Measurements from ENCODE around the gene MAP7D1.
A peak's percentile ranks its signal among the peaks of the same experiment; 100 is the strongest.

Gene MAP7D1

DNA sequence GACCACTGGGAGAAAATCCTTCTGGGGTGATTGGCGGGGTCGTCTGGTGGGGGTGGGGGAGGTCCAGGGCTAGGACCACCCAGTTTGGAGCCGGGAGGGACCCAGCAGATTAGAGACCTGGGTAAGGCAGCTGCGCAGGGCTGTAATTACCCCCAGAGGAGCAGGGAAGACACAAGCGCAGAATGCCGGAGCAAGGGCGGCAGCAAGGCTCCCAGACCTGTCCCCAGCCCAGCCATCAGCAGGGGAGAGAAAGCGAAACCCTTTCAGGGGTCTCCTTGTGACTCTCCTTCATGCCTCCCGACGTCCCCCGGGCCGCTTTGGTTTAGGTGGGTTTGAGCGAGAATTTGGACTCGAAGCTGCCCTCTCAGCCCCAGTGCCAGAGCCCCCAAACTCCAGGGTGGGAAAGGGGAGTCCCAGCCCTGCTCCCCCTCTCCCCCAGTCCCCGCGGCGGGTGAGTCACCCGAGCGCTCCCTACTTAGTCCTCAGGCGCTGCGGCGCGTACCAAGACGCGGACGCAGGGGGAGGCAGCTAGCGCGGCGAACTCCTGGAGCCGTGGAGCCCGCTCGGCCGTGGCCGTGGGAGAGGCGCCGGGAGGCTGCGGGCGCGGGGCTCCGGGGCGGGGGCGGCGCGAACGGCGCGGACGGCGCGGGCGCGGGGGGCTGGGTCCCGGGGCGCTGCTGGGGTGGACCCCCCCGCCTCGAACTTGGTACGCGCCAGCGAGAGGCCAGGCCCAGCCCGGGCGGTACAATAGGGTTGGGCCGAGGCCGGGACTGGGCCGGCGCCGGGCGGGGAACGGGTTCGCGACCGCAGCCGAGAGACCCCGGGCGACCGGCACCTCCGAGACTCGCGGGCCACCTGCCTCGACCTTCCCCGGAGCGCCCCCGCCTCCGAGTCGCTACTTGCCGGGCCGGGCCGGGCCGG lies at the start of gene MAP7D1:
TSS of gene MAP7D1 (plus strand) at position 753 of the 921 bp plus-strand sequence. CDS start 258 bp downstream, outside the sequence.
- Mint-ChIP-seq H3K9me3 (ENCODE audit: low read depth) (no peaks in the 10 kb centered on the region), H3K36me3 (peaks cover 4% of the 10 kb centered on the region), H3K27me3 (no peaks in the 10 kb centered on the region), H3K4me3 (peak within 1 kb of the TSS; percentile 93), H3K4me1 (ENCODE audit: low read depth) (peaks cover 67% of the 10 kb centered on the region), H3K27ac (peak within 1 kb of the TSS; percentile 96)

DNA sequence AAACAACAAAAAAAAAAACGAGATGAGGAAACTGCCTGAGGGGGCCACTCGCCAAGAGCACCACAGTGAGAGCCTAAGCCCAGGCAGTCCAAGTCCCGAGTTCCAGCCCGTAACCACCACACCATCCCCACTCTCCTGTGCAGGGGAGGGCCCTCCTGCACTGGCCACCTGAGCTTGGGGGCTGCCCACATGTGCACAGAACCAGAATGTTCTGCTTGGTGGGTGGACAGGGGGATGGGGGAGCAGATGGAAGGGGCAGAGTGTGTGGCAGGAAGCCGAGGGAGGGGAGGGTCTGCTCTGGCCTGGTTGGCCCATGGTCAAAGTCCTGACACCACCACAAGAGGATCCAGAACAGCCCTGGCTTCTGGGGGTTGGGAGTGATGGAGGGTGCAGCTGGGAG lies 49.7 kb upstream of the MAP7D1 start:
- H3K4me1 Mint-ChIP-seq (ENCODE audit: low read depth) = peaks cover 30% of the 10 kb centered on the region
- H3K27me3 Mint-ChIP-seq = no peaks in the 10 kb centered on the region
- no peak overlapping the region for H3K27ac Mint-ChIP-seq
- H3K36me3 Mint-ChIP-seq = no peaks in the 10 kb centered on the region
- no peak overlapping the region for H3K4me3 Mint-ChIP-seq
- no peaks in the 10 kb centered on the region for H3K9me3 Mint-ChIP-seq (ENCODE audit: low read depth)

GRCh38 chr1:36107394-36107793 lies 48.6 kb upstream of the MAP7D1 start:
- no peaks in the 10 kb centered on the region for H3K36me3 Mint-ChIP-seq
- no peaks in the 10 kb centered on the region for H3K9me3 Mint-ChIP-seq (ENCODE audit: low read depth)
- peaks cover 35% of the 10 kb centered on the region for H3K4me1 Mint-ChIP-seq (ENCODE audit: low read depth)
- no peaks in the 10 kb centered on the region for H3K27me3 Mint-ChIP-seq
- no peak overlapping the region for H3K27ac Mint-ChIP-seq
- H3K4me3 Mint-ChIP-seq = no peak overlapping the region

GRCh38 chr1:36108314-36108713 lies 47.6 kb upstream of the MAP7D1 start:
- Mint-ChIP-seq H3K9me3 (ENCODE audit: low read depth) (no peaks in the 10 kb centered on the region), H3K36me3 (no peaks in the 10 kb centered on the region), H3K27me3 (no peaks in the 10 kb centered on the region), H3K27ac (no peak overlapping the region), H3K4me1 (ENCODE audit: low read depth) (peaks cover 35% of the 10 kb centered on the region), H3K4me3 (peak overlapping the region; percentile 32)

DNA sequence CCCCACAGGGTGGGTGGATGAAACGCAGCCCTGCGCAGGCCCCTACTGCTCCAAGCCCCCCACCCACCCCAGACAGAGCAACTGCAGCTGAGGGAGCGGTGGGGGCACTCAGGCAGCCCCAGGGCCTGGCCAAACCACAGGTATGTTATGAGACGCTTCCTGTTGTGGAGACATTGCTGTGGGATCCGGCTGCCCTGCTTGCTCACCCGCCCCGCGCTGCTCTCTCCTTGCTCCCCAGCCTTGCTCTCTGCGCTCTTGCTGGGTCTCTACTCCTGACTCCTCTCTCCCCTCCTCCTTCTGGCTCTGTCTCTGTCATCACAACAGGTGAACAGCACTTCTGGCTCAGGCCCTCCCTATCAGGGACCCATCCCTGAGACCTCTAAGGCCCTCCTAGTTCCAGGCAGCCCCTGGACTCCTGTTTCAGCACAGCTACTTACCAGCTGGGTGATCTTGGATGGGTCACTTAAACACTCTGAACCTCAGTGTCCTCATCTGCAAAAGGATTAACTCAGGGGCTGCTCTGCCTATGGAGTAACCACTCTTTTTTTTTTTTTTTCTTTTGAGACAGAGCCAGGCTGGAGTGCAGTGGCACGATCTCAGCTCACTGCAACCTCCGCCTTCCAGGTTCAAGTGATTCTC lies 46.8 kb upstream of the MAP7D1 start:
- Mint-ChIP-seq H3K27ac (peak overlapping the region; percentile 91), H3K36me3 (no peaks in the 10 kb centered on the region), H3K27me3 (no peaks in the 10 kb centered on the region), H3K4me1 (ENCODE audit: low read depth) (peaks cover 35% of the 10 kb centered on the region), H3K4me3 (peak overlapping the region; percentile 69), H3K9me3 (ENCODE audit: low read depth) (no peaks in the 10 kb centered on the region)

- peak overlapping the region; percentile 17 for H3K4me3 Mint-ChIP-seq
- H3K4me1 Mint-ChIP-seq (ENCODE audit: low read depth) = peaks cover 35% of the 10 kb centered on the region
- H3K27me3 Mint-ChIP-seq = no peaks in the 10 kb centered on the region
- H3K9me3 Mint-ChIP-seq (ENCODE audit: low read depth) = no peaks in the 10 kb centered on the region
- H3K36me3 Mint-ChIP-seq = no peaks in the 10 kb centered on the region
- no peak overlapping the region for H3K27ac Mint-ChIP-seq
These were observed 44.8 kb upstream of the MAP7D1 start for GRCh38 chr1:36111151-36111550.

GRCh38 chr1:36112823-36113222 lies 43.1 kb upstream of the MAP7D1 start:
- Mint-ChIP-seq H3K4me1 (ENCODE audit: low read depth) (peaks cover 33% of the 10 kb centered on the region), H3K4me3 (no peak overlapping the region), H3K27me3 (no peaks in the 10 kb centered on the region), H3K36me3 (no peaks in the 10 kb centered on the region), H3K9me3 (ENCODE audit: low read depth) (no peaks in the 10 kb centered on the region), H3K27ac (no peak overlapping the region)

DNA sequence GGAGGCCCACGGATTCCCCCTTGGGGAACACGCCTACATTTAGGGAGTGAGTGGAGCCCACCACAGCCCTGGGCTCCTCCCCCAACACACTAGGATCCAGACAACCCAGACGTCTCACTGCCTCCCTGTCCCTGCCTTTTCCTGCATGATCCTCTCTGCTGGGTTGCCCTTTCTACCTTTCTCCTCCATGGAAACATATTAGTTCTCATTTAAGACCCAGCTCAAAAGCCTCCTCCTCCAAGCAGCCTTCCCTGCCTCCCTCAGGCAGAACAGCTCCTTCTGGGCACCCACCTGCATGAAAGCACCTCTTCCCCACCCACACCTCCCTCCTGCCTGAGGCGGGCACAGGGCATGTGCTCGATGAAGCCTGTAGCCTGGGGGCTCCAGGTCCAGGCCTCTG lies 41.6 kb upstream of the MAP7D1 start:
- no peak overlapping the region for H3K4me3 Mint-ChIP-seq
- H3K9me3 Mint-ChIP-seq (ENCODE audit: low read depth) = no peaks in the 10 kb centered on the region
- H3K4me1 Mint-ChIP-seq (ENCODE audit: low read depth) = peaks cover 20% of the 10 kb centered on the region
- no peaks in the 10 kb centered on the region for H3K27me3 Mint-ChIP-seq
- no peaks in the 10 kb centered on the region for H3K36me3 Mint-ChIP-seq
- no peak overlapping the region for H3K27ac Mint-ChIP-seq

DNA sequence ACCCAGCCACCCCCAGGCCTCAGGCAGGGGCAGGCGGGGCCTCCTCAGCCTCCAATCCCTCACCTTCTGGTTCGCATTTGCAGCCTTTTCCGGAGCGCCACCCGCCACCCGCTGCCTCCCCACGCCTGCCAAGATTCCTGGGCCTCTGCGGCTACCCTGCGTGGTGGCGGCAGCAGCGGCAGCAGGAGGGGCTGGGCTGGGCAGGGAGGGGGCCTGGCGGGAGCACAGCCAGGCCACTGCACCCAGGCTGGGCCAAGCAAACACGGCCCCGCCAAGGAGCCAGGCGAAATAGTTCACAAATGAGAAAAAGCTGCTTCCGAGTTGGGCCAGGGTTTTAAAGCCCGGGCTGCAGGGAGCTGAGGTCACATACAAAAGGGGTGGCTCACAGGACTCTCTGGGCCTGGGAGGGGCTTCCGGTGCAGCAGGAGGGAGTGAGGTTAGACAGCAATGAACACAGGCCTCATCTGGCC lies 40.7 kb upstream of the MAP7D1 start:
- H3K27me3 Mint-ChIP-seq = no peaks in the 10 kb centered on the region
- no peaks in the 10 kb centered on the region for H3K36me3 Mint-ChIP-seq
- H3K27ac Mint-ChIP-seq = no peak overlapping the region
- peaks cover 13% of the 10 kb centered on the region for H3K4me1 Mint-ChIP-seq (ENCODE audit: low read depth)
- no peaks in the 10 kb centered on the region for H3K9me3 Mint-ChIP-seq (ENCODE audit: low read depth)
- H3K4me3 Mint-ChIP-seq = no peak overlapping the region

DNA sequence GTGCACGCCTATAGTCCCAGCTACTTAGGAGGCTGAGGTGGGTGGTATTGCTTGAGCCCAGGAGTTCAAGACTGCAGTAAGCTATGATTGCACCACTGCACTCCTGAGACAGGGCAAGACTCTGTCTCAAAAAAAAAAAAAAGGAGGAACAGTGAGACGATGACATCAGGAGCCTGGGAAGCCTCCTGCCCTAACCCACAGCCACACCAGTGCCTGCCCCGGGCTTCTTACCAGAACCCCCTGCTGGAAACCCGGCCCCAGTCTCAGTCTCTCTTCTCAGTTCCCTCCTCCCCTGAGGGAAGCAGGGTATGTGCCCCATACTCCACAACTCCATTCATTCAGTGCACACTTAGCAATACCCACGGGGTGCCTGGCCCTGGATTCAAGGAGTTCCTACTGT lies 40.0 kb upstream of the MAP7D1 start:
- H3K36me3 Mint-ChIP-seq = no peaks in the 10 kb centered on the region
- H3K4me3 Mint-ChIP-seq = no peak overlapping the region
- H3K27ac Mint-ChIP-seq = no peak overlapping the region
- peaks cover 8% of the 10 kb centered on the region for H3K4me1 Mint-ChIP-seq (ENCODE audit: low read depth)
- H3K27me3 Mint-ChIP-seq = no peaks in the 10 kb centered on the region
- no peaks in the 10 kb centered on the region for H3K9me3 Mint-ChIP-seq (ENCODE audit: low read depth)

DNA sequence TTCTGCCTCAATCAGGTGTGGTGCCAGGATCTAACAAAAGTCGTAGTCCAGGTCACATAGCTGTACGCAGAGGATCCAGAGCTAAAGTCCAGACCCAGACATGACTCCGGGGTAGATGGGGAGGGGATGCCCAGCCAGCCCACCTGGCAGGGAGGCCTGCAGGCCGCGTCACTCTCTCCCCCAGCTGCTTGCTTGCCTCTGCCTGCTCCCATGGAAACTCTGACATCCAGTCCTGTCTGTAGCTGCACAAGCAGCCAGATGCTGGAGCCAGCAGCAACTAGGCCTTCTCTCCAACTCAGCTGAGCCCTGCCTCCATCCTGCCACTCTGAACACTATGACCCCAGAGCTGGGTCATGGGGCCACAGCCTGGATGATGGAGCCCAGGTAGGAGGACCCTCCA lies 39.1 kb upstream of the MAP7D1 start:
- no peaks in the 10 kb centered on the region for H3K27me3 Mint-ChIP-seq
- no peak overlapping the region for H3K27ac Mint-ChIP-seq
- no peaks in the 10 kb centered on the region for H3K4me1 Mint-ChIP-seq (ENCODE audit: low read depth)
- H3K4me3 Mint-ChIP-seq = no peak overlapping the region
- H3K9me3 Mint-ChIP-seq (ENCODE audit: low read depth) = no peaks in the 10 kb centered on the region
- no peaks in the 10 kb centered on the region for H3K36me3 Mint-ChIP-seq

DNA sequence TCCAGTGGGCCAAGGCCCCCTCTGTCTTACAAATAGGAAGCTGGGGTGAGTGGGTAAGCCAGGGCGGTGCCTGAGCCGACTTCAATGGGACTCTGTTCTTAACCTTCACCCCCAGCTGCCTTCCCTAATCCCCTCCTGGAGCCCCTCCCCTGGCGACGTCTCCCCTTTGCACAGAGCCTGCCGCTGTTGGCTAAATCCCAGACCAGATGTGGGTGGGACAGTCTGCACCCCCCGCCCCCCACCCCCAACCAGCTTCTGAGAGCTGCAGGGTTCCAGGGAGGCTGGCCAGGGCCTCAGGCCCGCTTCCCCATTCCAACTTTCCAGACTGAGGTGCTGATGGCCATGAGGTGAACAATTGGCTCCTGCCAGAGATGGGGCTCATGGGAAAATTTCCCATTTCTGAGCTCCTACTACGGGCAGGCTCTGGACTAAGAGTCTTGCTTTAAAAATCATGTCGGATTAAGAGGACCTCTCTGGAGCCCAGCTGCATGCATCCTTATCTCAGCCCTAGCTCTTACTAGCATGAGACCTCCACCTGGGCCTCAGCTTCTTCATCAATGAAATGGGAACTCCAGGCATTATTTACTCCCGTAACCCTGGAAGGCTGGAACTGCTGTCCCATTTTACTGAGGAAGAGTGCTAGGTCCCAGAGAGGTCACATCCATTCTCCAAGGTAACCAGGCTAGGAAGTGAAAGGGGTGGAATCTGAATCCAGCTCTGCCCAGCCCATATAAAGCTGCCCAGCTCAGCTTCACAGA lies 37.3 kb upstream of the MAP7D1 start:
- H3K4me3 Mint-ChIP-seq = no peak overlapping the region
- peaks cover 12% of the 10 kb centered on the region for H3K4me1 Mint-ChIP-seq (ENCODE audit: low read depth)
- peaks cover 9% of the 10 kb centered on the region for H3K27me3 Mint-ChIP-seq
- H3K36me3 Mint-ChIP-seq = no peaks in the 10 kb centered on the region
- no peak overlapping the region for H3K27ac Mint-ChIP-seq
- H3K9me3 Mint-ChIP-seq (ENCODE audit: low read depth) = no peaks in the 10 kb centered on the region

DNA sequence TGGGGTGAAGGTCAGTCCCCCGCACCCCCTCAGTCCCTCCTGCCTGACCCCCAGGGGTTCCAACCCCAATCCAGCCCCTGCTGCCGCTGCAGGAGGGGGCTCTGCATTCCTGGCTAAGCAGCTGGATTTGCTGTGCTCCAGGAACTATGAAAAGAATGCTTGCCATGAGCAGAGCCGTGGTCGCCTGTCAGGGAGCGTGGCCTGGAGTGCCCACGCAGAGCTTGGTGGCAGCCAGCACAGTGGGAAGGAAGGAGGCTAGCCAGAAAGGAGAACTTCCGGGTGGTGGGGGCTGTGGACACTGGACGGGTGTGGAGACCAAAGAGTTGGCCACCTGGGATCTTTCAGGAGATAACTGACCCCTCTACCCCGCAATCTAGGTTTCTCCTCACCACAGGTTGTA lies 36.5 kb upstream of the MAP7D1 start:
- H3K9me3 Mint-ChIP-seq (ENCODE audit: low read depth) = no peaks in the 10 kb centered on the region
- no peak overlapping the region for H3K4me3 Mint-ChIP-seq
- peaks cover 16% of the 10 kb centered on the region for H3K4me1 Mint-ChIP-seq (ENCODE audit: low read depth)
- no peak overlapping the region for H3K27ac Mint-ChIP-seq
- H3K36me3 Mint-ChIP-seq = no peaks in the 10 kb centered on the region
- H3K27me3 Mint-ChIP-seq = peaks cover 9% of the 10 kb centered on the region

- H3K27ac Mint-ChIP-seq = peak overlapping the region; percentile 2
- H3K36me3 Mint-ChIP-seq = no peaks in the 10 kb centered on the region
These were observed 33.6 kb upstream of the MAP7D1 start for GRCh38 chr1:36122062-36123030.

More at GRCh38 chr1:36122062-36123030, 33.6 kb upstream of the MAP7D1 start:
- Mint-ChIP-seq H3K4me3 (no peak overlapping the region), H3K4me1 (ENCODE audit: low read depth) (peaks cover 29% of the 10 kb centered on the region), H3K9me3 (ENCODE audit: low read depth) (no peaks in the 10 kb centered on the region), H3K27me3 (peaks cover 12% of the 10 kb centered on the region)
